Muscle of arm (tissue), 12 donors: ENCODE measurements around the gene TFR2. TPM values are rescaled to one million over a fixed set of nuclear protein-coding genes. Genes with fewer than 3 reads are reported as not detected.
"Not testable (repeated sequence)": the region's sequence is repeated elsewhere in the genome, so short reads cannot be mapped to it uniquely, and the experiment has no call there.

Experiments used
- DNase-seq: peaks from one replicate; pipeline ENCODE4 v3.0.0-alpha.2; 2013
- polyA plus RNA-seq, 12 donors: library from polyadenylated mRNA; unstranded; fragments of 120-200 nt; gene quantifications; one replicate each; pipeline ENCODE4 v1.2.1, GENCODE V29; 2013; ENCODE audit not compliant: insufficient read length in 12 of 12

Gene TFR2
- polyA plus RNA-seq, 12 donors: 0.23 to 2.3 (median 0.72) TPM; not detected in 2

- DNase-seq: no peak
Observed at GRCh38 chr7:100679129-100679926, 38.0 kb upstream of the TFR2 start.

- DNase-seq: no peak
Observed at GRCh38 chr7:100678291-100678984, 37.1 kb upstream of the TFR2 start.

GRCh38 chr7:100677308-100678267, 36.2 kb upstream of the TFR2 start:
- DNase-seq: no peak

- DNase-seq: no peak
Observed at GRCh38 chr7:100676501-100677306, 35.4 kb upstream of the TFR2 start.

GRCh38 chr7:100675581-100676350, 34.4 kb upstream of the TFR2 start:
- peak; percentile 67 for DNase-seq

- DNase-seq: no peak
Observed at GRCh38 chr7:100675105-100675451, 33.7 kb upstream of the TFR2 start.

GRCh38 chr7:100674411-100675104, 33.2 kb upstream of the TFR2 start:
- DNase-seq: no peak

GRCh38 chr7:100673942-100674410, 32.6 kb upstream of the TFR2 start:
- DNase-seq: no peak

GRCh38 chr7:100673302-100673941, 32.1 kb upstream of the TFR2 start, which contains the start of gene GNB2:
TSS of gene GNB2 (plus strand) at chr7:100673740. CDS start at chr7:100676266, 2,526 bp downstream.
- DNase-seq: peak; percentile 99

- DNase-seq: no peak
Observed at GRCh38 chr7:100671353-100672327, 30.3 kb upstream of the TFR2 start.

- no peak for DNase-seq
Observed at GRCh38 chr7:100670074-100670473, 28.7 kb upstream of the TFR2 start.

GRCh38 chr7:100669106-100669505, 27.8 kb upstream of the TFR2 start:
- not testable (repeated sequence) for DNase-seq

GRCh38 chr7:100668069-100668449, 26.7 kb upstream of the TFR2 start:
- DNase-seq: no peak

- DNase-seq: no peak
Observed at GRCh38 chr7:100667331-100668068, 26.1 kb upstream of the TFR2 start.

GRCh38 chr7:100665168-100665726, 23.9 kb upstream of the TFR2 start:
- no peak for DNase-seq

GRCh38 chr7:100662194-100662776, 20.9 kb upstream of the TFR2 start:
- not testable (repeated sequence) for DNase-seq
